ENCODE data around the gene TMEM109.

TMEM109 gene

DNA sequence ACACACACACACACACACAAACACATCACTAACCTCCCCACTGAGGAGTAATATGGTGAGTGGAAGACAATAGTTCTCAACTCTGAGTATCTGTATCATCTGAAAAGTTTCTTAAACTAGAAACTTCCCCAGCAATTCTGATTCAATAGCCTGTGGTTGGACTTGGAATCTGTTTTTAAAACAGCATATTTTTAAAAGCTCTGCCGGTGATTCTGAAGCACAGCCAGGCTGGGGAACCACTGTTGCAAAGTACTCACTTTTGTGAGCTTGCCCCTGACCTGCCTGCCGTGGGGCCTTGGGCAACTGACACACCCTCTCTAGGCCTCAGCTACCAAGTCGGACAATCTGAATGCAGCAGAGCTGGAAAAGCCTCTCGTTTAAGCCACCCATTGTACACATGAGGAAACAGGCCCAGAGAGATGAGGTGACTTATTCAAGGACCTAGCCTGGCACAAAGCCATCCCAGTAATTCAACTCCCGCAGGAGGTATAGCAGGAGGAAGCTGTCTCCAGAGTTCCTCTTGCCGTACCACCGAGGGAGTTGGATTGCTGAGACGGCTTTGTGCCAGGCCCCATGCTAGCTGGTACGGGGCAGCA is 29.1 kb downstream of the TMEM109 start:
- no peak for DNase-seq (ENCODE audit: low read depth)

DNA sequence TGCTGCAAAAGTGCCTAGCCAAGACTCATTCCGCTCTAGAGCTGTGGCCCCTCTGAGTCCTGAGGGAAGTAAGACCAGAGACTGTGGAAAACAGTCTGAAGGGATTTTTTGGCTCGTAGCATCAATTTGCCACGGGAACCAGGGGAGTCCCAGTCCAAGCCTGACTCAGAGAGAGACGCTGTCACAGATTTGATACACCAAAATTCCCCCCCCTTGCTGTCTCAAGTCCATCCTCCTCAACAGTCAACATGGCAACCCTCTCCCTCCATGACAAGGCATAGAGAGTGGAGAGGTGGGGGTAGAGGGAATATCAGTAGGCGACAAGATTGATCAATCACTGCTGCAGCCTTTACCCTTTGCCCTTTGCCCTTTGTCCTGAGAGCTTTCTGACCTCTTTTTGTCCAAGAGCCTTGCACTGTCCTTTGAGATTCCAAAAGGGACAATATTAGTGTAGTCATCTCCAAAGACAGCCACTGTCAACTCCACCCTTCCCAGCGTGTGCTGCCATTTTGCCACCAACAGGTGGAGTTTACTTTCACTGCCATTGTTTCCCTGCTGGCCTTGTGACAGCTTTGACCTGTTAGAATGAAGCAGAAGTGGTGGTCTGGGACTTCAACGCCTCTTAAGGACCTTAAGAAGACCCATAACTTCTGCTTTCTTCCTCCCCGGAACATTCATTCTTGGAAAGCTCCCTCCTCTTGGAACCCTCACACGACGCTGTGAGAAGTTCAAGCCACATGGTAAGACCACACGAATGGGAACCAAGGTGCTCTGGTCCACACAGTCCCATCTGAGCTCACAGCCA is 30.7 kb downstream of the TMEM109 start:
- DNase-seq (ENCODE audit: low read depth), result no peak

DNA sequence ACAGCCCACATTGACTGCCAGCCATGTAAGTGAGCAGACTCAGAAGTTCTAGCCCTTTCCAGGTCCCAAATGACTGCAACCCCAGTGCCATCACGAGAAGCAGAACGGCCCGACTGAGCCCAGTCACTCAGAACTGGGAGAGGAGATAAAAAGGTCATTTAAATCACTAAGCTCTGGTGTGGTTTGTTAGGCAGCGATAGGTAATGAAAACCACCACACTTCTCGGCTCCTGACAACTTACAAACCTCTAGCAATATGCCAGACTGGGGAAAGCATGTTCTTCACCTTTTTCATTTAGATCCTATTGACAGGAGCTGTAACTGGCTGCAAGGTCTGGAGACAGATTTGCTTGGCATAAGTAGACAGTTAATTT is 31.3 kb downstream of the TMEM109 start:
- no peak for DNase-seq (ENCODE audit: low read depth)

DNA sequence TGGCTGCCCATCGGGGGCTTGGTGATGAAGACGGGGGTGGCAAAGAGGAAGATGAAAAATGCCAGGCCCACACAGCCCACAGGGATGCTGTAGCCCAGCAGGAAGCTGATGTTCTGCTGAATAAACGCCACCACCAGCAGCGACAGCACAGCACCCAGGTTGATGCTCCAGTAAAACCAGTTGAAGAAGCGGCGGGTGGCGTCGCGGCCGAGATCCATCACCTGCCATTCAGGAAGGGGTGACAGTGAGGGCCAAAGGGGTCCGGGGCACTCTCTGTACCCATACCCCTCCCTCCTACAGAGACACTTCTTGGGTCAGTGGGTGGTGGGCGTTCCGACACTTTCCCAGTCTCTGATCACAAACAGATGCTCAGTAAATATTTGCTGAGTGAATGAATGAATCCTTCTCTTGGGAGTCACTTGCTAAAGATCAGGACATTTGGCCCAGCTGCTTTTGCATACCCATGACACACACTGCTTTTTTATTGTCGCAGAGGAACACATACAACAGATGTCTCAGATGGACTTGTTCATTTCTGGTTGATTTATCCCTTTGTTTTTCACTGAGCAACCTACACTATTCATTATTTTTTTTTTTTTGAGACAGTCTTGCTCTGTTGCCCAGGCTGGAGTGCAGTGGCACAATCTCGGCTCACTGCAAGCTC is 32.8 kb downstream of the TMEM109 start:
- no peak for DNase-seq (ENCODE audit: low read depth)

DNA sequence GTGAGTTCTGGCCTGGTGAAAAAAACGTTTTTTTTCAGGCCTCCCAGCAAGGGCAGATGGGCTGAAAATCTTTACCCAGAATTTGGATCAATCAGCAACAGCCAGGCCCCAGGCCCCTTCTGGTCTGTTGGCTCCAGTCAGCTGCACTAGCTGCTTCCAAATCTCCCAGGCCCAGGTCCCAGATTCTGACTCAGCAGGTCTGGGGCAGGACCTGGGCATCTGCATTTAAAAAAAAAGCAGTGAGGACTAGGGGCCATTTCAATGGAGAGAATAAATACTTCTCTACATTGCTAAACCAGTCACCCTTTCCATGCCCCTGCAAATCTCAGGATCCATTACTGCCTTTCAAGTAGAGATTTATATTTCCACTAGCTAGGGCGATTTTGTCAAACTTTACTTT is 33.7 kb downstream of the TMEM109 start:
- DNase-seq (ENCODE audit: low read depth), result no peak

DNA sequence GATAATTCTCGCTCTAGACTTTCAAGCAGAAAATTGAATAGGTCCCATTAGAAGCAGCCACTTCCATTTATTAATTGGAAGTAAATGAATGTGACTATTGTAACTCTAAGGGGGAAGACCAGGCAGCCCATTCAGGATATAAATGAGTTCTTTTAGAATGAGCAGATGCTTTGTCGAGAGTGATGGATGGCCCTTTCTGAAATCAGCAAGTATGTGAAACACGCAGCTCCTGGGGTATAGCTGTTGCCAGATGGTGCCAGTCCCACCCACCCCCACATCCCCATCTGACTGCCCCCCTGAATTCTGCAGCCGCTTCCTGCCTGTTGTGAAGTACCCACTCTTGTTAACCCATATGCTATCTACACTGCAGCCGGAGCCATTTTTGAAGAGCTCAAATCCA is 34.3 kb downstream of the TMEM109 start:
- no peak for DNase-seq (ENCODE audit: low read depth)

DNA sequence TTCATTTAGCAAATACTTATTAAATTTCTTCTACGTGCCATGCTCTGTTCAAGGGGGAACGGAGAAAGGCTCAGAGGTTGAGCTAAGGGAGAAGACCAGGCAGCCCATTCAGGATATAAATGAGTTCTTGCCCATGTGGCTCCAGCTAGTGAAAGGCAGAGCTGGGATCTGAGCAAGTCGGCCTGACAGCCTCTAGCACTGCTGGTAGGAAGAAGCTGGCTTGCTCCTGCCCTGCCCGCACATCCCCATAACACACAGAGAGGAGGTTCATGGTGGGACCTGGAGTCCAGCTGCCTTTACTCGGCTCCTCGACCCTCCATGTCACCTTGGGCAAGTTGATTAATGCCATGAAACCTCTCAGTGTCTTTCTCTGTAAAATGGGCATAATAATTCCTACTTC is 36.1 kb downstream of the TMEM109 start:
- DNase-seq (ENCODE audit: low read depth), result no peak

DNA sequence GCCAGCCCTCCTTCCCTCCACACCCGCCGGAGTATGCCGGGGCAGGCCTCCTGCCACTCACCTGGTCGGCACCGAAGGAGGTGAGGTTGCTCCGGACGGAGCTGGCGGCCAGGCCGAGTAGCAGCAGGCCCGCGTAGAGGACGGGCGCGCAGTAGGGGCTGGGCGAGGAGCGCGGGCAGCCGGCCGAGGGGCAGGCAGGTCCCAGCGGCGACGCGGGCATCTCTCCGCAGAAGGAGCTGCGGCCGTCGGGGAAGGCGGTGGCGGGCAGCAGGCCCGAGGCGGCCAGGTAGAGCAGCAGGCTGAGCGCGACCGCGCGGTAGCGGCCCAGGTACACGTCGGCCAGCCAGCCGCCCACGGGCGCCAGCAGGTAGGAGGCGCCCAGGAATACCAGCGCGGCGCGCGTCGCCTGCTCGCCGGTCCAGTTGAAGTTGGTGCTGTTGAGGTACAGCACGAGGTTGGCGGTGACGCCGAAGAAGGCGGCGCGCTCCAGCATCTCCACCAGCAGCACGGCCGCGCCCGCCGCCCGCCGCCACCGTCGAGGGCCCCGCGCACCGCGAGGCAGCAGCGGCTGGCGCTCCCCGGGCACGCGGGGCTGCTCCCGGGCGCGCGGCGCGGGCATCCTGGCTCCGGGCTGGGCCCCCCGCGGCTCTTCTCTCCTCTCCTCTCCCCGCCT is 37.1 kb downstream of the TMEM109 start:
- DNase-seq (ENCODE audit: low read depth), result no peak

DNA sequence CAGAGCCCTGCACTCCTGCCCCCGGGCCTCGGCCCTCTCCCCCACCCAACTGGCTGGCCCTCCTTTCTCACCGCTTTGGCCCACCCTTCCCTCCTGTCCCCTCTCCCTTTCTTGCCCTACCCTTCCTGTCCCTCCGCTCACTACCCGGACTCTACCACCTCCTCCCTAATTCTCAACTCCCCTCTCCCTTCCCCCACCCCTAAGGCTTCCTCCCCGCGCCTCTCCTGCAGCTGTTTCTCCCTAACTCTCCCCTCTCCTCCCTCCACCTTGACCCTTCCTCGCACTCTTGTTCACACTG is 37.6 kb downstream of the TMEM109 start:
- DNase-seq (ENCODE audit: low read depth), result no peak

DNA sequence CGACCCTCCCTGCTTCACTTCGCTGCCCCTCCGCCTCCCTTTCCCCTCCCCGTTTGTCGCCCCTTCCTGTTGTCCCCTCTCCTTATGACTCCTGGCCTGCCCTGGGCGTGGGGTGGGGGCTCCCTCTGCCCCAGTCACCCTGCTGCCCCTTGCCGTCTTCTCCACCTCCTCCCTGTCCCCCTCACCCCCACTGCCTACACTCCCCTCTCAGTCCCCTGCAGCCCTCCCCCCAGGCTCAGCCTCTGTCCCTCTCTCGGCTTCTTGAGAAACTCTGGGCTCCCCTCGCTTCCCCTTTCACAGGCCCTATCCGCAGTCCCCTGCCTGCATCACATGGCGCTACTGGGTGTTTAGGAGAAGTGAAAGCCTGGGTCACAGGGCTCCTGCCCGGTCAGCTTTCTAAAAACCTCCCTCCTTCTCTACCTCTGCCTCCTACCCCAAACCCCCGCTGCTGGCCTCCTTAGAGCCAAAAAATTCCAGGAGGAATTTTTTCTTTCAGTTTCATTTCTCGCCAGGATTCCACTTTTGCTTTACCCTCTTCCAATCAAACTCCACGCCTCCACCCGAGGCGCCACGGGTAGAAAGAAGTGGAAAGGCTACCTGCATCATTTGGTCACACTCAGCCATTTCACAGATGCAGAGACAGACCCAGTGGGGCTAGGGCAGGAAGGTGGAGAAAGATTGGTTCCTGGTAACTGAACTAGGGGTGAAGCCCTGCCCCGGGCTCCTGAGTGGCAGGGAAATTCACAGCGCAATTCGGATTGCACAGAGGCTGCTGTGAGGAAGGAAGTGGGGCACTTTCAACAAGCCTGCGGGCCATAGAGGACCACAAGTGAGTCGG is 38.2 kb downstream of the TMEM109 start, which contains the start of gene SLC15A3:
TSS of gene SLC15A3 (minus strand) at position 273 of the 838 bp plus-strand sequence. CDS start 625 bp downstream, outside the sequence.
- no peak for DNase-seq (ENCODE audit: low read depth)

DNA sequence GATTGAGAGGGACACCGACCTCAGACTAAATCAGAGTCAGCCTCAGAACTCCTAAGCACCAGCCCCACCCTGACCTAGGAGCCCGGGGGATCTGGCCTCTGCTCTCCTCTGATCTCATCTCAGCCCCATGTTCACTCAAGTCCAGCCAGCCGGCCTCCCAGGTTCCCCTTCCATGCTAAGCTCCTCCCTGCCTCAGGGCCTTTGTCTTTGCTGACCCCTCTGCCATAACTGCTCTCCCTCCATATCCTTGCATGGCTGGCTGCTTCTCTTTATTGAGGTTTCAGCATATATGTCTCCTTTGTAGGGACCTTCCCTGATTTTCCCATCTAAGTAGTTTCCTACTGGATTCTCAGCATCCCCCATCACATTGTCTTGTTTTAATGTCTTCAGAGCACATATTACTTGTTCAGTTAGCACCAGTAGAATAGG is 38.8 kb downstream of the TMEM109 start:
- DNase-seq (ENCODE audit: low read depth), result no peak

DNA sequence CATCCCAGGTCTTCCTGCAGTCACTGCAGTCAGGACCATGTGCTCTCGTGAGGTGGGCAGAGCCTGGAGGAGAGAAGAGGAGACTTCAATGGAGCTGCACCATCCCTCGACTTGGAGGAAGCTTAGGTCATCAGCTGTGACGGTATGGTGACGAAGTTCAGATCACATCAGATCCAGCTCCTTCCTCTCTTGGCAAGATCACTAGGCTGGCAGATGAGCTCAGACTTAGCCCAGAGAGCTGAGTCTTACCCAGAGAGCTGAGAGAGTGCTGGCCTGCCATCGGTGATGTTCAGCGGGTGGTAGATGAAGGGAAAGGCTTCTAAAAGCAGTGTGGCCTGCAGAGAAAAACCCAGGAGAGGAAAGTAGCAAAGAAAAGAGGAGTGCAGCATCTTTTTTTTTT is 39.8 kb downstream of the TMEM109 start:
- no peak for DNase-seq (ENCODE audit: low read depth)

DNA sequence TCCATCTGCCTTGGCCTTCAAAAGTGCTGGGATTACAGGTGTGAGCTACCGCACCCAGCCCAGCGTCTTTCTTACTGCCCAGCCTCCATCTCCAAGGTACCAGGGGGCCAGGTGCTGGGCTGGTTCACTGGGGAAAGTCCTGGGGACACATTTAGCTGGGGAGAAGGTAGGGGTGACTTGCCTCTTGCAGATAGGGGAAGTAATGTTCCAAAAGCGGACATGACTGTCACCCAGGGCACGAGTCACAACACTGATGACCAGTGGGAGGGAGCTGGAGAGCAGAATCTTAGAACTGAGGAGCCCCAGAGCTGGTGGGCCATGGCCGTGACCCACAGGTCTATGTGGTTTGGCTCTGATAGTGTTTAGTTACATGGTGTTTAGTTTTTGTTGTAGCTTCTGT is 40.5 kb downstream of the TMEM109 start:
- DNase-seq (ENCODE audit: low read depth), result no peak

DNA sequence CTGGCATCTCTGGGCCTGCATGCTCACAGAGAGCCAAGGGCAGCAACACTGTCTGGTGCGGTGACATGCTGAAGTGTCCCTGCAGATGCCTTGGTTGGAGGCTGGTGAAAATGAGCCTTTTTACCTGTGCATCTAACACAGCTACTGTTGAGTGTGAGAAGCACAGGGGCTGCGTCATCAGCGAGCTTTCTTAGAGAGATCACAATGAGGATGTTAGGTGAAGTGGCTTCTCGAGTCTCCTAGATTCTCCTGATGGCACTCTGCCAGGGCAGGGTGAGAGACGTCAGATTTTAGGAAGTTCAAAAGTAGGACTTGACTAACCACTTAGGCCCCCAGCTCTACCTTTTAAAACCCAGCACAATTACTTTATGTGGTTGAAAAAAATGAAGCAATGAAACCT is 41.6 kb downstream of the TMEM109 start:
- DNase-seq (ENCODE audit: low read depth), result no peak

DNA sequence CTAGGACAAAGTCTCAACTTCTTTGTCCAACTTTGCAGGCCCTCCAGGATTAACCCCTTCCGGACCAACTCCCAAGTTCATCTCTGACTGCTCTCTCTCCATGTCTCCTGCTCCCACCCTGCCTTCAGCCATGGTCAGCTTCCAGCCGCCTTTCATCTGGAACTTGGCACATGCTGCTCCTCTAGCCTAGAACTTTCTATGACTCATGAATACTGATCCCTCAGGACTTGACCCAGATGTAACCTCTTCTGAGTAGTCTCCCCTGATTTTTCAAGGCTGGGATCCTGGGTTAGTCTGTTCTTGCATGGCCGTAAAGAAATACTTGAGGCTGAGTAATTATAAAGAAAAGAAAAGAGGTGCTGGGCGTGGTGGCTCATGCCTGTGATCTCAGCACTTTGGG is 43.2 kb downstream of the TMEM109 start:
- DNase-seq (ENCODE audit: low read depth), result no peak

DNA sequence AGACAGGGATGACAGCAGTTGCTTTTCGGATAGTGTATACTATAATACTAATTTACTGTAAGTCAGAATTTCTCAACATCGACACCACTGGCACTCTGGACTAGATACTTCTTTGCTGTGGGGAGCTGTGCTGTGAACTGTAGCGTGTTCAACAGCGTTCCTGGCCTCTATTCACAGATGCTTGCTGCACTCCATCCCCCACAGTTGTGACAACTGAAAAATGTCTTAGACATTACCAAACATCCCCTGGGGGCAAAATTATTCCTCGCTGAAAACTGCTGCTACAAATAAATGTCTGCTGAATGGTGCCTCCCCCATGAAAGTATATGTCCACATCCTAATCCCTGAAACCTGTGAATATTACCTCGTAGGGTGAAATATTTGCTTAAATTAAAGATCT is 45.5 kb downstream of the TMEM109 start:
- no peak for DNase-seq (ENCODE audit: low read depth)

DNA sequence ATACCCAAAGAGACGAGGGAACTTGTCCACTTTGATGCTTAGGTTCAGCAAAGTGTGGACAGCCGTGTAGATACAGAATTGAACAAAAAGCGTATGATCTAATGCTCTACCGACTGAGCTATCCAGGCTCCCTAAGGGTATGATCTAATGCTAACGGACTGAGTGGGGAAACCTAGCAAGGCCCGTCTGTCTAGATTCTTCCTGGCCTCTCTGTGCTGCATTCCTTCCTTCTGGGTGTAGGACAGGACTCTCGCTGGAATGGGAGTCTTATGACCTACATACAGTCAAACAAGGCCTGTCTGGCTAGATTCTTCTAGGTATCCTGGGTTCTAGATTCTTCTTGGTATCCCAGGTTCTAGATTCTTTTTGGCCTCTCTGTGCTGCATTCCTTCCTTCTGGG is 46.4 kb downstream of the TMEM109 start:
- DNase-seq (ENCODE audit: low read depth), result no peak

DNA sequence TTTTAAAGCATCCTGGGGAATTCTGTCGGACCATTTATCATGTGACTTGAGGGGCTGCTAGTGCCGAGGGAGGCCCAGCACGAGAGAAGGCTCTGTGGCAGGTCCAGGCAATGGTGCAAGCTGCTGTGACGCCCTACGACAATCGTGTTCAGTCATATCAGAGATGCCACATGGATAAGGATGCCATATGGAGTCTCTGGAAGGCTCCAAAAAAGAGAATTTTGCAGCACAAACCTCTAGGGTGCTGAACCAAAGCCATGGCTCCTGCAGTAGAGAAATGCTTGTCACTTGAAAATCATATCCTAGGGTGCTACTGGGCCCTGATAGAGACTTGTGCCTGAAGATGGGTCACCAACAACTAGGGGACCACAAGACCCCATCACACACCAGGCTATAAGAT is 50.8 kb downstream of the TMEM109 start:
- no peak for DNase-seq (ENCODE audit: low read depth)

DNA sequence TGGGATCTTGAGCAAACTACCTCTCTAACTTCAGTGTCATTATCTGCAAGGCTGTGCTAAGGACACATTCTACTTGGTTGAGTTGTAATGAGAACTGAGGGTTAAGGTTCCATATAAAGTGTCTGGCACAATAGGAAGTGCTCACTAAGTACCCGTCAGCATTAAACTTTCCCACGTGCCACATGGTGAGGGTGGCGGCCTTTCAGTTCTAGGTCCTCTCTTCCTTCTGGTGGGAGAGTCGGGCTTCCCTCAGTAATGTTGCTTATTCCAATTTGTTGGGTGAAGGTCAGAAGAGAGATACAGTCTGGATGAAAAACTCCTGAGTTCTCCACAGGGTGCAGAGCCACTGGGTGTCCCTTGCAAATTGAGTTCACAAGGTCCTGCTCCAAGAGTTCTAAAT is 52.9 kb downstream of the TMEM109 start:
- DNase-seq (ENCODE audit: low read depth), result no peak

DNA sequence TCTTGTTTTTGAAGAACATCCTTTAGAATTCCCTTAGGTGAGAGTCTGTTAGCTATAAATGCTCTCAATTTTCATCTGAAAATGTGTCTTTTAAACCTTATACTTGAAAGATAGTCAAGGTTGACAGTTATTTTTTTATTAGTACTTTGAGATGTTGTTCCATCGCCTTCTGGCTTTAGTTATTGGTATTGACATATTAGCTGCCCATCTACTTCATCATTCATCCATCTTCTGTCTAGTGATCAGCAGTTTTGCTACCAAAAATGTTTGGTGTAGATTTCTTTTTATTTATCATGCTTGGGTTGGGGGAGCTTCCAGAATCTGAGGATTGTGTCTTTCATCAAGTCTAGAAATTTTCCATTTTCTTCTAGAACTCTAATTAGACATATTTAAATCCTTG is 54.3 kb downstream of the TMEM109 start:
- DNase-seq (ENCODE audit: low read depth), result no peak

DNA sequence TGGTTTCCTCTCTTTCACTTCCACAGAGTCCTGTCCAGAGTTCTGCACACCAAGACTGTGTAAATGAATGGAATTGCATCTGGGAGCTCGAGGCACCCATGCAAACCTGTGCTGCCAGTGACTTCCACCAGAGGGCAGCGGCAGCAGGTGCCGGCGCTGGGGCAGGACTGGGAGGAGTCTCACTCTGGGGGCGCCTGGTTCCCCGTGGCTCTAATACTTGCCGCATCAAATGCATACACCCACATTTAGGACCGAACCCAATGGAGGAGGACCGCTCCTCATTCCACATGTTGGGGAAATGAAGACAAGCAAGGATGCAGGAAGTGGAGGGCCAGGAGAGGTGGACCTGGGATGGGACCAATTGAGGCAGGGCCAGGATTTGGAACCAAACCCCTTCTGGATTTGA is 56.4 kb downstream of the TMEM109 start:
- DNase-seq (ENCODE audit: low read depth), result no peak

DNA sequence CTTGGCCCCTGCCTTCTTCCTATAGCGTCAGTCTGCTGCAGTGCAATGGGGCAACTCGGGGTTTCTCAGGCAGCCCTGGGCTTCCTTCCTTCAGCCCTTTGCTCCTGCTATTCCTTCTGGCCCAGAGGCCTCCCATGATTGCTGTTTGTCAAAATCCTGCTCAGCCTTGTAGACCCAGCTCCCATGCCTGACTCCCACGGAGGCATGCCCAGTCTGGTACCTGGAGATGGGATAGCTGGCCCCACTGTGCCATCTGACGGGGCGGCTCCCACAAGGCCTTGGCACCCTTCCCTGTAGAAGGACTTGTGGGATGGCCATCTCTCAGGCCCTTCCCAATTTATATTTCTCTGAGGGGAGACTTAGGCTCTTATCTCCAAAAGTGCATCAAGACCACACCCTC is 56.9 kb downstream of the TMEM109 start:
- DNase-seq (ENCODE audit: low read depth), result no peak
